Activated CD8-positive, alpha-beta memory T cell treated with anti-CD3 and anti-CD28 coated beads for 1 hour (primary cell): ENCODE results near the gene FAM20C.
"Not testable (repeated sequence)": the region's sequence is repeated elsewhere in the genome, so short reads cannot be mapped to it uniquely, and the experiment has no call there.

Source experiments
- DNase-seq, 2 donors: peaks; one replicate each; pipeline ENCODE4 v3.0.0-alpha.2; 2020; ENCODE audit warnings: low read depth in 1 of 2; ENCODE audit errors: extremely low read depth in 1 of 2

The FAM20C gene

DNA sequence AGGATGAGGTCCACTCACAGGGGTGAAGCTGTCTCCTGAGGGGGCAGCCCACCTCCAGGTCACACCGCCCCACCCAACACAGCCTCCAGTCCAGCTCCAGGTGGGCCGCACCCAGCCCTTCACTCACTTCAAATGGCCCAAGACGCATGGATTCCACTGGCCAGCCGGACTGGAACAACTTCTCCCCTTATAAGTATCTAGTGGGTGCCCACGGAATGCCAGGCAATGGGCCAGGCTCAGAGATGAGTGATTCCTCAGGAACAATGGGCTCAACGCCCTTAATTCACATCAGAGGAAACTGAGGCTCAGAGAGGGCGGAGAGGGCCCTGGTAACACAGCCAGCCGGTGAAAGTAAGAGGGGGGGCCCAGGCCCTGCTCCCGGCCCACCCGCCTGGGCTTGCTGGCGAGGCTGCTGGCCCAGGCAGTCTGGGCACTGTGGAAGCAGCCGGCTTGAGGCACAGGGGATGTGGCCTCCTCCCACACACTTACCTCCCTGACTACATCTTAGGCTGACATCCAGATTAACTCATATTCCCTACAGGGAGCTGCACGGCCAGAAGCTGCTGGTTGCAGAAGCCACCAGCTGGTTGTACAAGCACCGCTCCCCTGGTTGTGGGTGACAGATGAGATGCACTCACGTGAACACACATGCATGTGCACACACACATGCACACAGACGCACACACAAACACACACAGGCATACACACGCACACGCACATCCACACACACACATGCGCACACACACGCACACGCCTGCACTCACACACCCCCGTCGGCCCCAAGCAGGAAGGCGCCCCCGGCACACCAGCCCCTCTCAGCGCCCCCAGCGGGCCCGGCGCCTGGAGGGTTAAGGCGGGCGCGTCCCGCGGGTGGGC, 1.0 kb upstream of the FAM20C start:
- no peak for DNase-seq

GRCh38 chr7:192701-193480, 520 bp downstream of the FAM20C start:
- DNase-seq, result no peak

GRCh38 chr7:193481-194251, 1.3 kb downstream of the FAM20C start:
- DNase-seq, result no peak

GRCh38 chr7:194252-195009, 2.1 kb downstream of the FAM20C start:
- no peak for DNase-seq

DNA sequence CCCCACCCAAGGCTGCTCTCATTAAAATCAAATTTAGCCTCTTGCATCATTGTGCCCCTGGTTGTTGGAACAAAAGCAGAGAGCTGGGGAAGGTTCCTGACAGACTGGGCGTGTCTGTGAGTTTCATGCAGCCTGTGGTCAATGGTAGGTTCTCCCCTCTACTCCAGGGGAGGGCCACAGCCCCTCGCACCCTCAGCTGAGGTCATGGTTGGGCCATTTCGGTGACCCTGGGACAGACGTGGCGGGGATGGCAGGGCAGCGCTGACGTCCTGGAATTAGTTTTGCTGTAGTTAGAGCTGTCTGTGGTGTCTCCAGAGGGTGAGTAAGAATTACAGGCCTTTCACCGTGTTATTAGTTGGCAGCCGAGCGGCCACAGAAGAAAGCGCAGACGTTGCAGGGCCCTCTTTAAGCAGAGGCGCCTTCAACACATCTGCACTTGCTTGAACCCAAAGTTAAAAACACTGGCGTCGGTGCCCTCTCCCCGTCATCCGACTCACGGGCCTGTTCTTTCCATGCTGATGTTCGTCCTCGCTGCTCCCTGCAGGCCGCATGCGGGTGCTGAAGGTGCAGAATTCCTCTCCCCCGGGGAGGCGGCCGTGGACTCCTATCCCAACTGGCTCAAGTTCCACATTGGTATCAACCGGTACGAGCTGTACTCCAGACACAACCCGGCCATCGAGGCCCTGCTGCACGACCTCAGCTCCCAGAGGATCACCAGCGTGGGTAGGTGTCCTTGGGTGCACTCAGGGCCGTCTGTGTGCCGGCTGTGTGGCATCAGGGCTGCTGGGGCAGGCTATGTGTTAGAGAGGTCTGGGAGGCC, 2.8 kb downstream of the FAM20C start:
- DNase-seq, result no peak

GRCh38 chr7:195830-196128, 3.4 kb downstream of the FAM20C start:
- DNase-seq, result no peak

DNA sequence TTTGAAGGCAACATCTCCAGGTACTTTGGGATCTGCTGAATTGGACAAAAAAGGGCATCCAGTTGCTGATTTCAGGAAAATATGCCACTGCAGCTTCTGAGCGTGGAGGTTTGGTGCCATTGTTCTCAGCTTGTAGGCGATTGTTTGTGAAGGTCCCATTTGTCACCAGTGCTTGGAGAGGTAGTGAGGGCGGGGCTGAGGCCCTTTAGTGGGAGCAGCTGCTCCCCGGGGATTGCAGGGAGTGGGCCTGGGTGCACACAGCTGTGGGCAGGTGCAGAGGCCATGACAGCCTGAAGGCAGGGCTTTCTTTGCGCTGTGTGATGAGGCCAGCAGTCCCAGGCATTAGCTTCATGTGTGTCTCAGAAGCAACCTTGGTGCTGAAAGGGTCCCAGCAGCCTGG, 3.9 kb downstream of the FAM20C start:
- no peak for DNase-seq

DNA sequence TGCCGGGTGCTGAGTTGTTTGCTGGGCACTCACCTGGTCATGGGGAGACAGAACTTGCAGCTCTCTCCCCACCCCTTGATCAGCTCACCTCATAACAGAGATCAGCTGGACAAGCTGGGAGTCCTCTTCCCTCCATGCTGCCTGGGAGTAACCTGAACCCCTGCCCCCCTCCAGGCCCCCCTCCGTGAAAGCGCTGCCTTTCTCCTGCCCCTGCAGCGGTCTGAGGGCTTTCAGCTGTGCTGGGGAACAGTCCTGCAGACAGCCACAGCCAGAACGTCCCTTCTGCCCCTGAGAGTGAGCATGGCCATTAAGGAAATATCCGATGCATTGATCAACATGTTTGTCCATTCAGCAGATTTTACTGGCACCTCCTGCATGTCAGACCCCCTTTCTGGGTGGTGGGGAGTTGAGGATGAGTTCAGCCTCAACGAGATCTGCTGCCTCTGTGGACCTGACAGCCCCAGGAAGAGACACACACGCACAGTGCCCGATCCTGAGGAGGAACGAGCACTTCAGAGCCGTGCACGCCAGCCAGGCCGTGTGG, 4.5 kb downstream of the FAM20C start:
- no peak for DNase-seq

GRCh38 chr7:197413-198335, 5.3 kb downstream of the FAM20C start:
- no peak for DNase-seq

GRCh38 chr7:199483-200249, 7.3 kb downstream of the FAM20C start:
- no peak for DNase-seq

DNA sequence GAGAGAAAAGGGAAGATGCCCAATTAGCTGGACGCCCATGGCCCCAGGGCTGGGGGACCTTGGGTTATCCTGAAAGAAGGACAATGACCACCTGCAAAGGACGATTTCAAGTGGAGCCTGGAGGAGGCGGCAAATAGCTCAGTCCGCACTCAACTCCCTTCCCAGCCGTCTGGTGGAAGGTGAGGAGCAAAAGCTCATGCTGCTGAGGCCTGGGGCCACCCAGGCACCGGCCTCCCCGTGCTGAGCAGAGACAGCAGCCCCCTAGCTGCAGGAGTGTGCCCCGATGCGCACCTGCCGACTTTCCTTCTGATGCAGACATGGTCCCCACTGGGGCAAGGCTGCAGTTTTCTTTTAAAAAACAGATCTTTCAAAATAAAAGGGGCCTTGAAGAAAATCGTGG, 7.9 kb downstream of the FAM20C start:
- DNase-seq, result no peak

- DNase-seq, result no peak
Observed at GRCh38 chr7:200704-201103, 8.3 kb downstream of the FAM20C start.

- DNase-seq, result no peak
Observed at GRCh38 chr7:204326-204725, 12.0 kb downstream of the FAM20C start.

- DNase-seq, result no peak
Observed at GRCh38 chr7:205115-206010, 13.0 kb downstream of the FAM20C start.

- DNase-seq, result not testable (repeated sequence)
Observed at GRCh38 chr7:206351-206750, 14.0 kb downstream of the FAM20C start.

DNA sequence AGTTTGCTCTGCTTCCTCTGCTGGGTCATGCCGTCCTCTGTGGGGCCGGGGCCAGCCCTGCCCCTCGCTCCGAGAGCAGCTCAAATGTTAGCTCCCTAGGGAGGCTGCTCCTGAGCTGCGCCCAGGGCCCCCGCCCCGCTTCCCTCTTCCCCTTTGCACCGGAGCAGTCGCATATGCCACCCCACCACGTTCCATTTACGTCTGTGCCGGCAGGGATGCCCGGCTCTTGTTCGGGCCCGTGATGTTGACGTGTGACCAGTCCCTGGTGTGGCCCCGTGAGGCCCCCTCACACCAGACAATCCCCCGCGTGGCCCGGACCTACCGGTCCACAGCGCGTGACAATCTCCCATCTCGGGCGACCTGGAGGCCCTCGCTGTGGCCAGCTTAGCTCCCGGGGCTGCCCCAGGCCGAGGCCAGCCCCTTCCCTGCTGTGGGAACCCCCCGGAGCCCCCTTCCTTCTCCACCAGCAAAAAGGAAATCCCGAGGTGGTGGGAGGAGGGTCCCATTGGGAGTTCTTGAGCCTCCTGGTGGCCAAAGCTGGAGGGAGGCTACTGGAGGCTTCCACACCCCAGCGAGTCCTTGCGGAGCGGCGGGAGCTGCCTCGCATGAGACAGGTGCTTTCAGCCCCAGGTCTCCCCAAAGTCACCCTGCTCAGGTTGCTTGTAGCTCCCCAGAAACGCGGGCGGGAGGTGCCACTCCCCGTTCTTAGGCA, 15.2 kb downstream of the FAM20C start:
- no peak for DNase-seq
